Common myeloid progenitor, CD34-positive (primary cell): ENCODE results near the gene TTLL4.
A peak's percentile ranks its signal among the peaks of the same experiment; 100 is the strongest.

Source experiments
- CTCF ChIA-PET: fragments of 350-600 bp; sonication (Branson Sonifier 250); formaldehyde crosslinking; loops from one replicate; lab custom pipeline; 2021; ENCODE audit warnings: antibody characterized with exemption; lab: Charles Lee
- POLR2A ChIA-PET: fragments of 350-600 bp; sonication (Branson Sonifier 250); formaldehyde crosslinking; loops from one replicate; lab custom pipeline; 2021; ENCODE audit warnings: antibody characterized with exemption; lab: Charles Lee
- DNase-seq, 3 donors: peaks; one replicate each; pipeline versions ENCODE4 v3.0.0 to v3.0.0-alpha.2; 2013
- H3K27ac ChIP-seq, 2 experiments: 1 replicate in 1 of 2; 2 replicates in 1 of 2; pipeline ENCODE4 v1.7.0; 2013; ENCODE audit warnings: inconsistent platforms in 2 of 2, low read length in 2 of 2, mild to moderate bottlenecking in 2 of 2, low read depth in 1 of 2, moderate library complexity in 1 of 2; ENCODE audit not compliant: severe bottlenecking in 2 of 2, insufficient read depth in 1 of 2, poor library complexity in 1 of 2
- H3K27me3 ChIP-seq, 5 experiments: replicated peaks in 2 of 5; 1 replicate in 3 of 5; 2 replicates in 2 of 5; pipeline versions ENCODE4 v1.6.1 to v1.7.0; 2013; ENCODE audit warnings: low read length in 4 of 5, mild to moderate bottlenecking in 2 of 5, moderate library complexity in 2 of 5, inconsistent platforms in 1 of 5; ENCODE audit not compliant: insufficient read depth in 5 of 5, control insufficient read depth in 4 of 5
- H3K36me3 ChIP-seq, 4 experiments: 1 replicate in 2 of 4; 2 replicates in 2 of 4; pipeline versions ENCODE4 v1.6.1 to v1.7.0; 2013; ENCODE audit warnings: low read length in 3 of 4, control low read depth in 1 of 4, mild to moderate bottlenecking in 1 of 4; ENCODE audit not compliant: control insufficient read depth in 4 of 4, insufficient read depth in 4 of 4
- H3K4me1 ChIP-seq, 4 experiments: 1 replicate in 3 of 4; 2 replicates in 1 of 4; pipeline versions ENCODE4 v1.6.1 to v1.7.1; 2013; ENCODE audit warnings: low read length in 3 of 4, mild to moderate bottlenecking in 3 of 4, control low read depth in 1 of 4, inconsistent platforms in 1 of 4, moderate library complexity in 1 of 4; ENCODE audit not compliant: control insufficient read depth in 4 of 4, insufficient read depth in 4 of 4; ENCODE audit errors: control extremely low read depth in 1 of 4
- H3K4me3 ChIP-seq, 7 experiments: 1 replicate in 4 of 7; 2 replicates in 3 of 7; pipeline versions ENCODE4 v1.5.1 to v1.7.0; 2013; ENCODE audit warnings: mild to moderate bottlenecking in 7 of 7, low read length in 6 of 7, moderate library complexity in 6 of 7, inconsistent platforms in 2 of 7, low read depth in 2 of 7, control low read depth in 1 of 7; ENCODE audit not compliant: insufficient read depth in 4 of 7, control insufficient read depth in 1 of 7; ENCODE audit errors: extremely low read depth in 1 of 7
- H3K9me3 ChIP-seq, 5 experiments: 1 replicate in 4 of 5; 2 replicates in 1 of 5; pipeline versions ENCODE4 v1.6.1 to v1.7.1; 2013; ENCODE audit warnings: low read length in 4 of 5, mild to moderate bottlenecking in 2 of 5, inconsistent platforms in 1 of 5, low read depth in 1 of 5, moderate library complexity in 1 of 5; ENCODE audit not compliant: control insufficient read depth in 4 of 5, insufficient read depth in 2 of 5; ENCODE audit errors: control extremely low read depth in 1 of 5
- WGBS: methylation state at CpG from one replicate; pipeline ENCODE4 v1.1.5; 2013; ENCODE audit not compliant: insufficient coverage; 5-methylcytosine and 5-hydroxymethylcytosine counted together

The TTLL4 gene

DNA sequence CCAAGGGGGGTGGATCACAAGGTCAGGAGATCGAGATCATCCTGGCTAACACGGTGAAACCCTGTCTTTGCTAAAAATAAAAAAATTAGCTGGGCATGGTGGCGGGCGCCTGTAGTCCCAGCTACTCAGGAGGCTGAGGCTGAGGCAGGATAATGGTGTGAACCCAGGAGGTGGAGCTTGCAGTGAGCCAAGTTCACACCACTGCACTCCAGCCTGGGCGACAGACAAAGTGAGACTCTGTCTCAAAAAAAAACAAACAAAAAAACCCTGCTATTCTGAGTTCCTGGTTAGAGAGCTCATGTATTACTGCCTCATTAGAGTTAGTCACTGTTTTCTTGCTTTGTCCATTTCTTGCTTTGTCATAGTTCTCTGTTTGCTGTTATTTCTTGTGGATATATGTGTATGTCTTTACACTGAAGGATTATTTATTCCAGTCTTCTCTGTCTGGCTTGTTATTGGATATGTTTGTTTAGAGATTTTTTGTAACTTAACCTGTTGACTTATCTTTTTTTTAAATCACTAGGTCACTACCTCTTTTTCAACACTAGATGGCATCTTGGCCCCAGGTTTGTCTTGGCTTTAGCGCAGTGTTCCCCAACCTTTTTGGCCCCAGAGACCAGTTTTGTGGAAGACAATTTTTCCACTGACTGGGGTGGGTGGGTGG lies 17.0 kb downstream of the TTLL4 start:
- peaks cover 2 to 11% (median 8%) of the 10 kb centered on the region in 4 experiments for H3K36me3 ChIP-seq
- no peak overlapping the region for H3K27ac ChIP-seq
- H3K4me1 ChIP-seq: peaks cover 1 to 13% (median 11%) of the 10 kb centered on the region in 4 experiments
- no peak overlapping the region for H3K4me3 ChIP-seq
- peak in 1 of 3 donors; percentile 16 for DNase-seq
- H3K9me3 ChIP-seq: peaks cover 2 to 22% (median 12%) of the 10 kb centered on the region in 5 experiments
- WGBS: 90% methylated on average over 2 of the region's 6 CpGs
- ChIA-PET POLR2A (no interaction called here), CTCF (interaction anchor here (0.6 to 1.5 kb wide), 5 partner anchors 11 to 1254 kb away, joined by 3 to 5 read pairs (median 3); no protein-coding TSS in a partner anchor)
- H3K27me3 ChIP-seq: no peaks in the 10 kb centered on the region

DNA sequence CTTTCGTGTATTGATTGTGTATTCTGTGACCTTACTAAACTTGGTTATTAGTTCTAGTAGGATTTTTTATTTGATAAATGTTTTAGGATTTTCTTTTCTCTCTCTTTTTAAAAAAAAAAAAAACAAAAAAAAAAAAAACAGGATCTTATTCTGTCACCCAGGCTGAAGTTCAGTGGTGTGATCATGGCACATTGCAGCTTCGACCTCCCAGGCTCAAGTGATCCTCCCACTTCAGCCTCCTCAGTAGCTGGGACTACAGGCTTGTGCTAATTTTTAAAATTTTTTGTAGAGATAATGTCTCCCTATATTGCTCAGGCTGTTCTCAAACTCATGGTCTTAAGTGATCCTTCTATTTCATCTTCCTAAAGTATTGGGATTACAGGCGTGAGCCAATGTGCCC lies 19.0 kb downstream of the TTLL4 start:
- Histone ChIP-seq H3K27ac (no peak overlapping the region), H3K9me3 (peaks cover 2 to 22% (median 12%) of the 10 kb centered on the region in 5 experiments), H3K27me3 (no peaks in the 10 kb centered on the region), H3K4me1 (peaks cover 2 to 13% (median 4%) of the 10 kb centered on the region in 4 experiments), H3K4me3 (no peak overlapping the region), H3K36me3 (peaks cover 2 to 17% (median 8%) of the 10 kb centered on the region in 4 experiments)
- ChIA-PET CTCF (no interaction called here), POLR2A (no interaction called here)
- WGBS: no CpG with 5 or more reads among the region's 3 CpGs
- no peak for DNase-seq

GRCh38 chr2:218732052-218732760 lies 21.6 kb downstream of the TTLL4 start:
- 100% methylated on average over 4 of the region's 5 CpGs for WGBS
- no peak overlapping the region for H3K4me3 ChIP-seq
- H3K9me3 ChIP-seq: peaks cover 0 to 5% (median 2%) of the 10 kb centered on the region in 5 experiments
- no peak overlapping the region for H3K27ac ChIP-seq
- POLR2A ChIA-PET: no interaction called here
- peaks cover 2 to 13% (median 4%) of the 10 kb centered on the region in 4 experiments for H3K4me1 ChIP-seq
- CTCF ChIA-PET: interaction anchor here (0.6 to 1.7 kb wide), 4 partner anchors 9 to 116 kb away, joined by 3 to 6 read pairs (median 4); no protein-coding TSS in a partner anchor
- H3K36me3 ChIP-seq: peaks cover 2 to 16% (median 6%) of the 10 kb centered on the region in 4 experiments
- DNase-seq: no peak
- H3K27me3 ChIP-seq: no peaks in the 10 kb centered on the region

DNA sequence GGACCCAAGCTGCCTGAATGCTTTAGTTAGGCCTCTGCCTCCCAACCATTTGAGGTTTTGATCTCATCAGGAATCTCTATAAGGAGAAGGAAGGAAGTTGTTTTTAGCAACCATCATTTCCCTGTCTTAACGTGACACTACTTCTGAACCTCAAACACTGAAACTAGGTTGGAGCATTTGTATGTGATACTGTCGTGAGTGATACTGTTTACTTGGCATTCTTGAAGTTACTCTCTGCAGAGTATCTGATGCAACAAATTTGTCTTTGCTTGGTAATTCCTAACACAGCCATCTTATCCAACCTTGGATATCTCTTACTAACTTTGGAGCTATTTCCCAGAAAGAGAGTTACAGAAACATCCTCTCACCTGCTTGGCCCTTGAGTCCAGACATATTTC lies 22.1 kb downstream of the TTLL4 start:
- H3K9me3 ChIP-seq: peaks cover 0 to 1% (median 0%) of the 10 kb centered on the region in 5 experiments
- ChIA-PET CTCF (interaction anchor here (1.0 to 1.7 kb wide), 2 partner anchors 10 to 115 kb away, joined by 4 to 5 read pairs; no protein-coding TSS in a partner anchor), POLR2A (no interaction called here)
- no peaks in the 10 kb centered on the region for H3K27me3 ChIP-seq
- no CpG with 5 or more reads among the region's 2 CpGs for WGBS
- H3K27ac ChIP-seq: no peak overlapping the region
- peaks cover 2 to 13% (median 4%) of the 10 kb centered on the region in 4 experiments for H3K4me1 ChIP-seq
- H3K36me3 ChIP-seq: peaks cover 2 to 19% (median 7%) of the 10 kb centered on the region in 4 experiments
- no peak overlapping the region for H3K4me3 ChIP-seq
- DNase-seq: no peak

DNA sequence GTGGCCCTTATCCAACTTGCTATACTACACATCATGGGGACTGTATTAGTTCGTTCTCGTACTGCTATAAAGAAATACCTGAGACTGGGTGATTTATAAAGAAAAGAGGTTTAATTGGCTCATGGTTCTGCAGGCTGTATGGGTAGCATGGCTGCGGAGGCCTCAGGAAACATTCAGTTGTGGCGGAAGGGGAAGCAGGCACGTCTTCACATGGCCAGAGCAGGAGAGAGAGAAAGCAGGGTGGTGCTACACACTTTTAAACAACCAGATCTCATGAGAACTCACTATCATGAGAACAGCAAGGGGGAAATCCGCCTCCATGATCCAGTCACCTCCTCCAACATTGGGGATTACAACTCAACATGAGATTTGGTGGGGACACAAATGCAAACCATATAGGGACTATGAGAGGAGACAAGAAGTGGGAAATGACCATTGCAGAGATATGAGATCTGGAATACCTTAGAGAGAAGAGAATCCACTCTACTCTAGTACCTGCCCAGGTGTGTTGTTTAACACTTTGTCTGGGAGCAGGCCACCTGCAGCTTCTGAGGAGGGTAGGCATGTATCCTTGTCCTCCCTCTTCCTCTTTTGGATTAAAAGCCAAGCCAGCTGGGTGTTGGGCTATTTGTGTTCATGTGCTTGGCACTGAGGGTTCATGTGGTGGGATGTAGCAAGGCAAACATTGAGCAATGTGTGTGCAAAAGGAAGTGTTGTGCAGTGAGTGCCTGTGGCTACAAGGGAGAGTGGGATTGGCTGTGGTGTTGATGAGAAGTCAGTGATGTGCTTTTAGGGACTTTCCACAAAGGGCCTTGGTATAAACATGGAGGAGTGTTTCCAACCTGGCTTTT lies 22.8 kb downstream of the TTLL4 start:
- H3K4me1 ChIP-seq: peaks cover 2 to 13% (median 4%) of the 10 kb centered on the region in 4 experiments
- CTCF ChIA-PET: interaction anchor here (1.0 kb wide), 1 partner anchor 114 kb away, joined by 4 read pairs; no protein-coding TSS in a partner anchor
- WGBS: 40% methylated on average over 1 of the region's 6 CpGs

DNA sequence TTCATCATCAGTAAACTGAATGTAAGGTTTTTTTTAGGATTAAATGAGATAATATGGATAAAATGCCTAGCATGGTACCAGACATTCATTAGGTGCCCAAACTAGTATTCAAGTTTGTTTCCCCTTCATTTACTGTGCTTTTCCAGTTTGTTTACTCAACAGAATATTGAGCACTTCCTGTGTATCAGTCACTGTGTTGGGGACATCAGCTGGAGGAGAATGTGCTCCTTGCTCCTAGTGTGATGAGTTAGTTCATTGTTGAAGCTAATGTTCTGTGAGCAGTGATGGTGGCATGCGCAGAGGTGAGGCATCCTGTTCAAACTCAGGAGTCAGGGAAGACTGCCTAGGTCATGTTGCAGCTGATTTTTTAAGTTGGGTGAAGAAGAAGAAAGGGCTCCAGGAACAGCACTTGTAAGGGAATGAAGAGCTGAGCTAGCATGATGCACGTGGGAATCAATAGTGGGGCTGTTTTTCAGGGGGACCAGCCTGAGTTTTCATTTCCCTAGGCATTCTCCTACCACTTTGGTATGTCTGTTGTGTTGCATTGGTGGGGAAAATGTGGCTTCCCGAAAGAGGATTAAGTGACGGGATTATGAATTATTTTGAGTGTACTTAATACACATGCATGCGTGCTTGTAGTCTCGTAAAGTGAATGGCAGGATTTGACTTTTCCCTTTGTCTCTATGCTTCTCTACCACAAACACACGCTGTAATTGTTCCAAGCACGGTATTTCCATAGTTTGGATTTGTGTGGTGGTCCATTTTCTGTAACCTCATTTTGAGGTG lies 23.7 kb downstream of the TTLL4 start:
- no peak overlapping the region for H3K27ac ChIP-seq
- peaks cover 2 to 29% (median 19%) of the 10 kb centered on the region in 4 experiments for H3K36me3 ChIP-seq
- peaks cover 2 to 13% (median 4%) of the 10 kb centered on the region in 4 experiments for H3K4me1 ChIP-seq
- WGBS: 100% methylated on average over 2 of the region's 8 CpGs
- ChIA-PET POLR2A (no interaction called here), CTCF (interaction anchor here (1.1 kb wide), 1 partner anchor 271 kb away, joined by 3 read pairs; no protein-coding TSS in a partner anchor)
- no peaks in the 10 kb centered on the region for H3K27me3 ChIP-seq
- H3K4me3 ChIP-seq: no peak overlapping the region
- DNase-seq: no peak
- H3K9me3 ChIP-seq: no peaks in the 10 kb centered on the region

More for the DNA sequence above, 22.8 kb downstream of the TTLL4 start:
- POLR2A ChIA-PET: no interaction called here
- peaks cover 2 to 24% (median 12%) of the 10 kb centered on the region in 4 experiments for H3K36me3 ChIP-seq
- H3K9me3 ChIP-seq: no peaks in the 10 kb centered on the region
- no peak overlapping the region for H3K27ac ChIP-seq
- H3K4me3 ChIP-seq: no peak overlapping the region
- H3K27me3 ChIP-seq: no peaks in the 10 kb centered on the region
- peak in 2 of 3 donors; percentile 69 for DNase-seq
